ENCODE results near the gene UBAP1. TPM values are rescaled to one million over a fixed set of nuclear protein-coding genes. Genes with fewer than 3 reads are reported as not detected.

UBAP1 gene
- total and polyA plus RNA-seq, 2 experiments from 2014 or later = 17.4 to 20.7 TPM

DNA sequence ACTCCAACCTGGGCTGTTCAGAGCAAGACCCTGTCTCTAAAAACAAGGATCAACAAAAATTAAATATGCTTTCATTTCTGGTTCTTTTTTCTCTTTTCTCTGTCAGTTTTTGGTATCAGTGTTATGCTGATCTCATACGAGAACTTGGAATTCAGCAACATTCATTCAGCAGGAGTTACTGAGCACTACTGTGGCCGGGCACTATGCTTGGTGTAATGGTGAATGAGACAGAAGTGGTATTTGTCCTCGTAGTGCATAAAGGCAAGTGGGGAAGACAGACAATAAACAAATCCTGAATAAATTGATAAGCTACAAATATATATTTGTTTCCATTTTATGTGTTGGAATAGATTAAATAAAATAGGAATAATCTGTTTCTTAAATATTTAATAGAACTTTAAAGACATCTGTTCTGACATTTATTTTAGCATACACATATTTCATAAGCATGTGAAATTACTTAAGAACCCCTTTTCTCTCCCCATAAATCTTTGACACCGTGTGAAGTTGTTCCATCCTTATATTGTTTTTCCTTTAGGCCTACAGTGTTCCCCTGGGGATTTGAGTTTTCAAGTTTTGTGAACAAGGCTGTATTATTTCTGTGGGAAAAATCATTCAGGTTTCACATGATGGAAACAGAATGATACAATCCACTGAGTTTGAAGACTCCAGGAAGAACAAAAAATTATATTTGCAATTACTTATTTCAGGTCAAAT lies 24.6 kb downstream of the UBAP1 start:
- Histone ChIP-seq H3K4me2 (no peak overlapping the region), H3K27me3 (ENCODE audit: insufficient read depth) (no peaks in the 10 kb centered on the region), H3F3A (replicated peaks; ENCODE audit: low read depth) (no peaks in the 10 kb centered on the region), H3K4me1 (ENCODE audit: insufficient read depth) (peaks cover under 1% of the 10 kb centered on the region; the same call in 1 of the 2 replicates), H4K20me1 (replicated peaks; ENCODE audit: insufficient read depth) (peaks cover 14% of the 10 kb centered on the region; the same call in 1 of the 2 replicates), H3K4me3 (no peak overlapping the region), H3K36me3 (ENCODE audit: insufficient read depth) (no peaks in the 10 kb centered on the region), H2AFZ (no peak overlapping the region), H3K9me2 (ENCODE audit: insufficient read depth) (no peaks in the 10 kb centered on the region), H3K27ac (ENCODE audit: low read depth) (no peak overlapping the region), H3K79me2 (replicated peaks; ENCODE audit: insufficient read depth) (peaks cover 94% of the 10 kb centered on the region)
- H3K4me1 Mint-ChIP-seq = peaks cover 3% of the 10 kb centered on the region; the same call in 2 of the 3 replicates
- DNase-seq (ENCODE audit: low spot score) (no peak), ATAC-seq (no peak)
- TF ChIP-seq POLR2AphosphoS5 (IDR thresholded peaks at IDR 0.05; ENCODE audit: low read depth) (no peak), JUNB (IDR thresholded peaks at IDR 0.05; ENCODE audit: unreplicated experiment) (no peak), ZNF331 (CRISPR knock-in tag; IDR thresholded peaks at IDR 0.05; ENCODE audit: low read depth) (no peak), STAT1 (IDR thresholded peaks at IDR 0.05; ENCODE audit: unreplicated experiment) (no peak), EZH2phosphoT487 (IDR thresholded peaks at IDR 0.05; ENCODE audit: unreplicated experiment) (no peak), EZH2 (IDR thresholded peaks at IDR 0.05; ENCODE audit: low read depth, unreplicated experiment) (no peak), ZNF114 (CRISPR knock-in tag; IDR thresholded peaks at IDR 0.05) (no peak), CREB1 (CRISPR knock-in tag; IDR thresholded peaks at IDR 0.05; ENCODE audit: low read depth) (no peak), NANOG (IDR thresholded peaks at IDR 0.05; ENCODE audit: borderline replicate concordance) (no peak)
- TF ChIP-seq, protein P1, sequence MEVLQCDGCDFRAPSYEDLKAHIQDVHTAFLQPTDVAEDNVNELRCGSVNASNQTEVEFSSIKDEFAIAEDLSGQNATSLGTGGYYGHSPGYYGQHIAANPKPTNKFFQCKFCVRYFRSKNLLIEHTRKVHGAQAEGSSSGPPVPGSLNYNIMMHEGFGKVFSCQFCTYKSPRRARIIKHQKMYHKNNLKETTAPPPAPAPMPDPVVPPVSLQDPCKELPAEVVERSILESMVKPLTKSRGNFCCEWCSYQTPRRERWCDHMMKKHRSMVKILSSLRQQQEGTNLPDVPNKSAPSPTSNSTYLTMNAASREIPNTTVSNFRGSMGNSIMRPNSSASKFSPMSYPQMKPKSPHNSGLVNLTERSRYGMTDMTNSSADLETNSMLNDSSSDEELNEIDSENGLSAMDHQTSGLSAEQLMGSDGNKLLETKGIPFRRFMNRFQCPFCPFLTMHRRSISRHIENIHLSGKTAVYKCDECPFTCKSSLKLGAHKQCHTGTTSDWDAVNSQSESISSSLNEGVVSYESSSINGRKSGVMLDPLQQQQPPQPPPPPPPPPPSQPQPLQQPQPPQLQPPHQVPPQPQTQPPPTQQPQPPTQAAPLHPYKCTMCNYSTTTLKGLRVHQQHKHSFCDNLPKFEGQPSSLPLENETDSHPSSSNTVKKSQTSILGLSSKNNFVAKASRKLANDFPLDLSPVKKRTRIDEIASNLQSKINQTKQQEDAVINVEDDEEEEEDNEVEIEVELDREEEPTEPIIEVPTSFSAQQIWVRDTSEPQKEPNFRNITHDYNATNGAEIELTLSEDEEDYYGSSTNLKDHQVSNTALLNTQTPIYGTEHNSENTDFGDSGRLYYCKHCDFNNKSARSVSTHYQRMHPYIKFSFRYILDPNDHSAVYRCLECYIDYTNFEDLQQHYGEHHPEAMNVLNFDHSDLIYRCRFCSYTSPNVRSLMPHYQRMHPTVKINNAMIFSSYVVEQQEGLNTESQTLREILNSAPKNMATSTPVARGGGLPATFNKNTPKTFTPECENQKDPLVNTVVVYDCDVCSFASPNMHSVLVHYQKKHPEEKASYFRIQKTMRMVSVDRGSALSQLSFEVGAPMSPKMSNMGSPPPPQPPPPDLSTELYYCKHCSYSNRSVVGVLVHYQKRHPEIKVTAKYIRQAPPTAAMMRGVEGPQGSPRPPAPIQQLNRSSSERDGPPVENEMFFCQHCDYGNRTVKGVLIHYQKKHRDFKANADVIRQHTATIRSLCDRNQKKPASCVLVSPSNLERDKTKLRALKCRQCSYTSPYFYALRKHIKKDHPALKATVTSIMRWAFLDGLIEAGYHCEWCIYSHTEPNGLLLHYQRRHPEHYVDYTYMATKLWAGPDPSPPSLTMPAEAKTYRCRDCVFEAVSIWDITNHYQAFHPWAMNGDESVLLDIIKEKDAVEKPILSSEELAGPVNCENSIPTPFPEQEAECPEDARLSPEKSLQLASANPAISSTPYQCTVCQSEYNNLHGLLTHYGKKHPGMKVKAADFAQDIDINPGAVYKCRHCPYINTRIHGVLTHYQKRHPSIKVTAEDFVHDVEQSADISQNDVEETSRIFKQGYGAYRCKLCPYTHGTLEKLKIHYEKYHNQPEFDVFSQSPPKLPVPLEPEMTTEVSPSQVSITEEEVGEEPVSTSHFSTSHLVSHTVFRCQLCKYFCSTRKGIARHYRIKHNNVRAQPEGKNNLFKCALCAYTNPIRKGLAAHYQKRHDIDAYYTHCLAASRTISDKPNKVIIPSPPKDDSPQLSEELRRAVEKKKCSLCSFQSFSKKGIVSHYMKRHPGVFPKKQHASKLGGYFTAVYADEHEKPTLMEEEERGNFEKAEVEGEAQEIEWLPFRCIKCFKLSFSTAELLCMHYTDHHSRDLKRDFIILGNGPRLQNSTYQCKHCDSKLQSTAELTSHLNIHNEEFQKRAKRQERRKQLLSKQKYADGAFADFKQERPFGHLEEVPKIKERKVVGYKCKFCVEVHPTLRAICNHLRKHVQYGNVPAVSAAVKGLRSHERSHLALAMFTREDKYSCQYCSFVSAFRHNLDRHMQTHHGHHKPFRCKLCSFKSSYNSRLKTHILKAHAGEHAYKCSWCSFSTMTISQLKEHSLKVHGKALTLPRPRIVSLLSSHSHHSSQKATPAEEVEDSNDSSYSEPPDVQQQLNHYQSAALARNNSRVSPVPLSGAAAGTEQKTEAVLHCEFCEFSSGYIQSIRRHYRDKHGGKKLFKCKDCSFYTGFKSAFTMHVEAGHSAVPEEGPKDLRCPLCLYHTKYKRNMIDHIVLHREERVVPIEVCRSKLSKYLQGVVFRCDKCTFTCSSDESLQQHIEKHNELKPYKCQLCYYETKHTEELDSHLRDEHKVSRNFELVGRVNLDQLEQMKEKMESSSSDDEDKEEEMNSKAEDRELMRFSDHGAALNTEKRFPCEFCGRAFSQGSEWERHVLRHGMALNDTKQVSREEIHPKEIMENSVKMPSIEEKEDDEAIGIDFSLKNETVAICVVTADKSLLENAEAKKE (CRISPR knock-in tag; IDR thresholded peaks at IDR 0.05) = no peak
- TF ChIP-seq, protein P2, sequence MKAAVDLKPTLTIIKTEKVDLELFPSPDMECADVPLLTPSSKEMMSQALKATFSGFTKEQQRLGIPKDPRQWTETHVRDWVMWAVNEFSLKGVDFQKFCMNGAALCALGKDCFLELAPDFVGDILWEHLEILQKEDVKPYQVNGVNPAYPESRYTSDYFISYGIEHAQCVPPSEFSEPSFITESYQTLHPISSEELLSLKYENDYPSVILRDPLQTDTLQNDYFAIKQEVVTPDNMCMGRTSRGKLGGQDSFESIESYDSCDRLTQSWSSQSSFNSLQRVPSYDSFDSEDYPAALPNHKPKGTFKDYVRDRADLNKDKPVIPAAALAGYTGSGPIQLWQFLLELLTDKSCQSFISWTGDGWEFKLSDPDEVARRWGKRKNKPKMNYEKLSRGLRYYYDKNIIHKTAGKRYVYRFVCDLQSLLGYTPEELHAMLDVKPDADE (IDR thresholded peaks at IDR 0.05) = no peak
- TF ChIP-seq, protein P3, sequence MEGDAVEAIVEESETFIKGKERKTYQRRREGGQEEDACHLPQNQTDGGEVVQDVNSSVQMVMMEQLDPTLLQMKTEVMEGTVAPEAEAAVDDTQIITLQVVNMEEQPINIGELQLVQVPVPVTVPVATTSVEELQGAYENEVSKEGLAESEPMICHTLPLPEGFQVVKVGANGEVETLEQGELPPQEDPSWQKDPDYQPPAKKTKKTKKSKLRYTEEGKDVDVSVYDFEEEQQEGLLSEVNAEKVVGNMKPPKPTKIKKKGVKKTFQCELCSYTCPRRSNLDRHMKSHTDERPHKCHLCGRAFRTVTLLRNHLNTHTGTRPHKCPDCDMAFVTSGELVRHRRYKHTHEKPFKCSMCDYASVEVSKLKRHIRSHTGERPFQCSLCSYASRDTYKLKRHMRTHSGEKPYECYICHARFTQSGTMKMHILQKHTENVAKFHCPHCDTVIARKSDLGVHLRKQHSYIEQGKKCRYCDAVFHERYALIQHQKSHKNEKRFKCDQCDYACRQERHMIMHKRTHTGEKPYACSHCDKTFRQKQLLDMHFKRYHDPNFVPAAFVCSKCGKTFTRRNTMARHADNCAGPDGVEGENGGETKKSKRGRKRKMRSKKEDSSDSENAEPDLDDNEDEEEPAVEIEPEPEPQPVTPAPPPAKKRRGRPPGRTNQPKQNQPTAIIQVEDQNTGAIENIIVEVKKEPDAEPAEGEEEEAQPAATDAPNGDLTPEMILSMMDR (conservative IDR thresholded peaks at IDR 0.05; ENCODE audit: low read depth in 2 of 2) = no peak
- TF ChIP-seq, protein P4, sequence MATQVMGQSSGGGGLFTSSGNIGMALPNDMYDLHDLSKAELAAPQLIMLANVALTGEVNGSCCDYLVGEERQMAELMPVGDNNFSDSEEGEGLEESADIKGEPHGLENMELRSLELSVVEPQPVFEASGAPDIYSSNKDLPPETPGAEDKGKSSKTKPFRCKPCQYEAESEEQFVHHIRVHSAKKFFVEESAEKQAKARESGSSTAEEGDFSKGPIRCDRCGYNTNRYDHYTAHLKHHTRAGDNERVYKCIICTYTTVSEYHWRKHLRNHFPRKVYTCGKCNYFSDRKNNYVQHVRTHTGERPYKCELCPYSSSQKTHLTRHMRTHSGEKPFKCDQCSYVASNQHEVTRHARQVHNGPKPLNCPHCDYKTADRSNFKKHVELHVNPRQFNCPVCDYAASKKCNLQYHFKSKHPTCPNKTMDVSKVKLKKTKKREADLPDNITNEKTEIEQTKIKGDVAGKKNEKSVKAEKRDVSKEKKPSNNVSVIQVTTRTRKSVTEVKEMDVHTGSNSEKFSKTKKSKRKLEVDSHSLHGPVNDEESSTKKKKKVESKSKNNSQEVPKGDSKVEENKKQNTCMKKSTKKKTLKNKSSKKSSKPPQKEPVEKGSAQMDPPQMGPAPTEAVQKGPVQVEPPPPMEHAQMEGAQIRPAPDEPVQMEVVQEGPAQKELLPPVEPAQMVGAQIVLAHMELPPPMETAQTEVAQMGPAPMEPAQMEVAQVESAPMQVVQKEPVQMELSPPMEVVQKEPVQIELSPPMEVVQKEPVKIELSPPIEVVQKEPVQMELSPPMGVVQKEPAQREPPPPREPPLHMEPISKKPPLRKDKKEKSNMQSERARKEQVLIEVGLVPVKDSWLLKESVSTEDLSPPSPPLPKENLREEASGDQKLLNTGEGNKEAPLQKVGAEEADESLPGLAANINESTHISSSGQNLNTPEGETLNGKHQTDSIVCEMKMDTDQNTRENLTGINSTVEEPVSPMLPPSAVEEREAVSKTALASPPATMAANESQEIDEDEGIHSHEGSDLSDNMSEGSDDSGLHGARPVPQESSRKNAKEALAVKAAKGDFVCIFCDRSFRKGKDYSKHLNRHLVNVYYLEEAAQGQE (IDR thresholded peaks at IDR 0.05; ENCODE audit: unreplicated experiment) = no peak
- no peak overlapping the region for H3K27ac Mint-ChIP-seq
- H3K36me3 Mint-ChIP-seq (ENCODE audit: low read depth) = peaks cover 13% of the 10 kb centered on the region; the same call in 2 of the 3 replicates
- no peak overlapping the region for H3K4me3 Mint-ChIP-seq
- H3K27me3 Mint-ChIP-seq (ENCODE audit: insufficient read depth, low read depth, poor library complexity) = no peaks in the 10 kb centered on the region
- no peaks in the 10 kb centered on the region for H3K9me3 Mint-ChIP-seq
